ENCODE results near the gene EMX2. TPM values are rescaled to one million over a fixed set of nuclear protein-coding genes. Genes with fewer than 3 reads are reported as not detected.

EMX2 gene
- total and polyA plus RNA-seq, 2 donors (not counting 3 experiments of a cell fraction or from before 2014, with no cell fraction given), result not detected

DNA sequence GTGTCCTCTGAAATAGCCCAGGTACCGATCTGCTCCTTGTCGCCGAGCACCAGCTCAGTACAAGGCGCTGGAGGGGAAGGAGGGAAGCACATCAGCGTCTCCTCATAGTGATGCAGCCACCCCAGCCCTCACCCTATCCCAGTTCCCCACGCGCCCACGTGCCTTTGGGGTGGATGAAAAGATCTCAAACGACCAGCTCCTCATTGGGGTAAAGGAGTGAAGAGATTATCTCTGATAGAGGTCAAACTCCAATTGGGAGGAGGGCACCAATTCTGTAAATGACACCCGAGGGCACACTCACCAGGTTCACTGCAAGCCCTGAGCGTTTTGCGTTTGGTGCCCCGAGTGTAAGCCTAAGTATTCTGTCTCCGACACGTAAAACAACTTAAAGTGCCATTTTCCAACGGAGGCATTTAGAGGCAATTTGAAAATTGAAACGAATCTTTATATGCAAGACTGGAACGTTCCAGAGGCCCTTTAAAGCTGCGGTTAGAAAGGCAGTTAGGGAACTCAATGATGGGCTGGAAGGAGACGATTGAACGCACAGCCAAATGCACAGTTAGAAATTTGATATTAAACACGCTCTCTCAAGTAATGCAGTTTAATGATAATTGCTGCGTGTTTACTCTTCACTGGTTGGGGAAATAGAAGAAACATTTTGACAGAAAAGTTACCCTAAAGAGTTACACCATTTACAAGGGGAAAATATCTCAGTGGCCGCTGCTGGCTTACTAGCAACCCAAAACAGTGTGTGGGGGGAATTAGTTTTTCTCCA is 8.9 kb upstream of the EMX2 start:
- H3K4me2 ChIP-seq (ENCODE audit: insufficient read depth, low read length), result no peak overlapping the region
- no peaks in the 10 kb centered on the region for H4K20me1 ChIP-seq (replicated peaks; ENCODE audit: control insufficient read depth, extremely low read depth, insufficient read depth, low read length)
- H3K9me1 ChIP-seq (replicated peaks; ENCODE audit: control insufficient read depth, extremely low read depth, insufficient read depth, low read length), result no peaks in the 10 kb centered on the region
- intact Hi-C loops (cut with micrococcal nuclease) (no loop called here), dilution Hi-C loops (cut with MboI; ENCODE audit: extremely low pct_ligation_motif_present, low sequenced_read_pairs) (no loop called here)
- POLR2A ChIA-PET, result no interaction called here
- H2AFZ ChIP-seq (ENCODE audit: low read depth, low read length), result no peak overlapping the region
- no peak overlapping the region for H3K27ac ChIP-seq (ENCODE audit: insufficient read depth, low read depth, low read length)
- no peak for DNase-seq (ENCODE audit: low read depth, low spot score)
- no peak overlapping the region for H3K4me3 ChIP-seq (replicated peaks in 1 of 3; ENCODE audit: insufficient read depth in 1 of 3, low read depth in 1 of 3, low read length in 3 of 3)
- no peaks in the 10 kb centered on the region for H3K36me3 ChIP-seq (ENCODE audit: control insufficient read depth in 2 of 2, extremely low read depth in 1 of 2, insufficient read depth in 2 of 2, low read length in 2 of 2)
- no peaks in the 10 kb centered on the region for H3K4me1 ChIP-seq (ENCODE audit: control insufficient read depth, extremely low read depth, insufficient read depth, low read length)
- no peaks in the 10 kb centered on the region for H3K79me2 ChIP-seq (ENCODE audit: control insufficient read depth, insufficient read depth, low read length)
- TF ChIP-seq EZH2 (IDR thresholded peaks at IDR 0.05; ENCODE audit: borderline replicate concordance, low read depth, low read length, severe bottlenecking), result peak; percentile 20
- TF ChIP-seq, protein P1, sequence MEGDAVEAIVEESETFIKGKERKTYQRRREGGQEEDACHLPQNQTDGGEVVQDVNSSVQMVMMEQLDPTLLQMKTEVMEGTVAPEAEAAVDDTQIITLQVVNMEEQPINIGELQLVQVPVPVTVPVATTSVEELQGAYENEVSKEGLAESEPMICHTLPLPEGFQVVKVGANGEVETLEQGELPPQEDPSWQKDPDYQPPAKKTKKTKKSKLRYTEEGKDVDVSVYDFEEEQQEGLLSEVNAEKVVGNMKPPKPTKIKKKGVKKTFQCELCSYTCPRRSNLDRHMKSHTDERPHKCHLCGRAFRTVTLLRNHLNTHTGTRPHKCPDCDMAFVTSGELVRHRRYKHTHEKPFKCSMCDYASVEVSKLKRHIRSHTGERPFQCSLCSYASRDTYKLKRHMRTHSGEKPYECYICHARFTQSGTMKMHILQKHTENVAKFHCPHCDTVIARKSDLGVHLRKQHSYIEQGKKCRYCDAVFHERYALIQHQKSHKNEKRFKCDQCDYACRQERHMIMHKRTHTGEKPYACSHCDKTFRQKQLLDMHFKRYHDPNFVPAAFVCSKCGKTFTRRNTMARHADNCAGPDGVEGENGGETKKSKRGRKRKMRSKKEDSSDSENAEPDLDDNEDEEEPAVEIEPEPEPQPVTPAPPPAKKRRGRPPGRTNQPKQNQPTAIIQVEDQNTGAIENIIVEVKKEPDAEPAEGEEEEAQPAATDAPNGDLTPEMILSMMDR (IDR thresholded peaks at IDR 0.05; ENCODE audit: extremely low read depth in 1 of 2, insufficient read depth in 1 of 2, low read depth in 1 of 2, low read length in 2 of 2), result no peak
- FAIRE-seq, result no peak
- BruUV-seq (replicated peaks), result no TSS peak
- H3K9me3 ChIP-seq (replicated peaks; ENCODE audit: control insufficient read depth, insufficient read depth, low read length), result no peaks in the 10 kb centered on the region
- peaks cover 77 to 84% of the 10 kb centered on the region in 2 experiments for H3K27me3 ChIP-seq (ENCODE audit: control insufficient read depth in 2 of 2, insufficient read depth in 2 of 2, low read length in 2 of 2)
- CTCF ChIA-PET, result interaction anchor here (0.7 to 3.5 kb wide), 3 partner anchors 91 to 726 kb away, joined by 3 to 19 read pairs (median 7); no protein-coding TSS in a partner anchor
- no peak overlapping the region for H3K9ac ChIP-seq (replicated peaks; ENCODE audit: extremely low read depth, insufficient read depth, low read length)
